Bronchus fibroblast of lung (primary cell): Measurements from ENCODE around the gene SPECC1. TPM values are rescaled to one million over a fixed set of nuclear protein-coding genes. Genes with fewer than 3 reads are reported as not detected.

Experiments
- total RNA-seq: library from RNA; depleted of rRNA; stranded (reverse); fragments of >200 nt; gene quantifications from 2 replicates; pipeline ENCODE4 v1.2.3, GENCODE V29; 2015

Gene SPECC1
- 11.6 and 13.1 TPM in 2 replicates for total RNA-seq

GRCh38 chr17:20009302-20010098, at the start of gene SPECC1:
Gene SPECC1, plus strand, starts transcription at chr17:20009359. Its CDS starts 87,293 bp downstream, at chr17:20096652.

GRCh38 chr17:19977293-19978208, 31.6 kb upstream of the SPECC1 start, which contains the start of gene AKAP10:
Gene AKAP10, minus strand, starts transcription at chr17:19977828. Its CDS starts 149 bp downstream, at chr17:19977679.

Other genes with a start within 250 kb of the SPECC1 start
- 8.9 and 9.5 TPM in 2 replicates for gene ULK2, start 141.4 kb upstream of the SPECC1 start, total RNA-seq
- gene AKAP10, start 31.5 kb upstream of the SPECC1 start, total RNA-seq, result 10.7 and 13.6 TPM in 2 replicates